GOT3 (cell line): ENCODE results near the gene LGALS7.

Source experiments
- DNase-seq: peaks from one replicate; lab custom pipeline; 2025; ENCODE audit warnings: mixed read lengths; lab: John Stamatoyannopoulos, UW

Gene LGALS7

GRCh38 chr19:38726761-38727301, 46.5 kb downstream of the LGALS7 start:
- DNase-seq, result no peak

- DNase-seq, result no peak
Measured at GRCh38 chr19:38726284-38726673, 47.0 kb downstream of the LGALS7 start.

GRCh38 chr19:38725469-38726283, 47.6 kb downstream of the LGALS7 start:
- no peak for DNase-seq

- DNase-seq, result no peak
Measured at GRCh38 chr19:38723990-38724854, 49.1 kb downstream of the LGALS7 start.

- DNase-seq, result no peak
Measured at GRCh38 chr19:38723606-38723965, 49.7 kb downstream of the LGALS7 start.

- no peak for DNase-seq
Measured at GRCh38 chr19:38722947-38723605, 50.2 kb downstream of the LGALS7 start.

- DNase-seq, result no peak
Measured at GRCh38 chr19:38721979-38722773, 51.1 kb downstream of the LGALS7 start.

- DNase-seq, result no peak
Measured at GRCh38 chr19:38721496-38721895, 51.8 kb downstream of the LGALS7 start.
